Neuronal stem cell (in vitro differentiated cells): ENCODE measurements around the gene PLXNB3.
A peak's percentile ranks its signal among the peaks of the same experiment; 100 is the strongest.

ENCODE experiments used
- DNase-seq: peaks from one replicate; pipeline ENCODE4 v3.0.0-alpha.2; 2013; ENCODE audit warnings: low spot score
- H2AFZ ChIP-seq: one replicate; pipeline ENCODE4 v1.6.1; 2013; ENCODE audit warnings: mild to moderate bottlenecking, low read length, inconsistent platforms
- H2AK5ac ChIP-seq: 2 replicates; pipeline ENCODE4 v1.6.1; 2013; ENCODE audit warnings: low read depth, mild to moderate bottlenecking, inconsistent platforms, low read length, moderate library complexity, mixed read lengths
- H2BK120ac ChIP-seq: 2 replicates; pipeline ENCODE4 v1.6.1; 2013; ENCODE audit warnings: low read depth, mild to moderate bottlenecking, inconsistent platforms, low read length, moderate library complexity, mixed read lengths
- H2BK12ac ChIP-seq: one replicate; pipeline ENCODE4 v1.6.1; 2013; ENCODE audit warnings: low read length, inconsistent platforms
- H2BK15ac ChIP-seq: 2 replicates; pipeline ENCODE4 v1.6.1; 2013; ENCODE audit warnings: mild to moderate bottlenecking, low read length, inconsistent platforms, mixed read lengths
- H2BK5ac ChIP-seq: one replicate; pipeline ENCODE4 v1.6.1; 2013; ENCODE audit warnings: inconsistent platforms, mild to moderate bottlenecking, low read length, moderate library complexity
- H3K14ac ChIP-seq: one replicate; pipeline ENCODE4 v1.6.1; 2013; ENCODE audit warnings: low read length, inconsistent platforms
- H3K18ac ChIP-seq: 2 replicates; pipeline ENCODE4 v1.6.1; 2013; ENCODE audit warnings: low read length, inconsistent platforms
- H3K23ac ChIP-seq: 2 replicates; pipeline ENCODE4 v1.6.1; 2013; ENCODE audit warnings: low read depth, mild to moderate bottlenecking, mixed read lengths, low read length, inconsistent platforms; ENCODE audit not compliant: poor library complexity
- H3K27ac ChIP-seq: replicated peaks from 3 replicates; pipeline ENCODE4 v1.5.1; 2013; ENCODE audit warnings: low read length, inconsistent platforms
- H3K27me3 ChIP-seq, 3 experiments: 2 replicates each; pipeline ENCODE4 v1.6.1; 2013; ENCODE audit warnings: low read length in 3 of 3, mild to moderate bottlenecking in 2 of 3, inconsistent platforms in 1 of 3, low read depth in 1 of 3, mixed read lengths in 1 of 3, moderate library complexity in 1 of 3; ENCODE audit not compliant: control insufficient read depth in 3 of 3, insufficient read depth in 3 of 3
- H3K36me3 ChIP-seq, 2 donors: replicated peaks in 1 of 2; 2 replicates each; pipeline ENCODE4 v1.6.1; 2013; ENCODE audit warnings: low read length in 2 of 2; ENCODE audit not compliant: control insufficient read depth in 2 of 2, insufficient read depth in 2 of 2
- H3K4ac ChIP-seq: 2 replicates; pipeline ENCODE4 v1.6.1; 2013; ENCODE audit warnings: inconsistent platforms, mild to moderate bottlenecking, low read length, moderate library complexity
- H3K4me1 ChIP-seq, 2 donors: 1 replicate in 1 of 2; 2 replicates in 1 of 2; pipeline ENCODE4 v1.6.1; 2013; ENCODE audit warnings: low read length in 2 of 2, low read depth in 1 of 2; ENCODE audit not compliant: control insufficient read depth in 2 of 2, insufficient read depth in 1 of 2
- H3K4me2 ChIP-seq: one replicate; pipeline ENCODE4 v1.6.1; 2013; ENCODE audit warnings: mild to moderate bottlenecking, low read length, inconsistent platforms; ENCODE audit not compliant: insufficient read depth, poor library complexity, severe bottlenecking
- H3K4me3 ChIP-seq, 2 donors: 2 replicates each; pipeline ENCODE4 v1.5.1; 2013; ENCODE audit warnings: low read length in 2 of 2, mild to moderate bottlenecking in 2 of 2, inconsistent platforms in 1 of 2, moderate library complexity in 1 of 2
- H3K79me1 ChIP-seq: one replicate; pipeline ENCODE4 v1.6.1; 2013; ENCODE audit warnings: low read depth, mild to moderate bottlenecking, inconsistent platforms, low read length, moderate library complexity
- H3K9ac ChIP-seq: one replicate; pipeline ENCODE4 v1.6.1; 2013; ENCODE audit warnings: mild to moderate bottlenecking, low read depth, low read length, inconsistent platforms; ENCODE audit not compliant: poor library complexity
- H3K9me3 ChIP-seq, 2 donors: replicated peaks in 1 of 2; 2 replicates each; pipeline versions ENCODE3 to v1.6.1; 2013; ENCODE audit warnings: low read length in 2 of 2, mild to moderate bottlenecking in 2 of 2, inconsistent platforms in 1 of 2, low read depth in 1 of 2, mixed read lengths in 1 of 2, moderate library complexity in 1 of 2; ENCODE audit not compliant: control insufficient read depth in 2 of 2, insufficient read depth in 1 of 2
- H4K8ac ChIP-seq: one replicate; pipeline ENCODE4 v1.6.1; 2013; ENCODE audit warnings: low read depth, mild to moderate bottlenecking, inconsistent platforms, low read length, moderate library complexity
- H4K91ac ChIP-seq: one replicate; pipeline ENCODE4 v1.6.1; 2013; ENCODE audit warnings: low read length, low read depth, mild to moderate bottlenecking, inconsistent platforms; ENCODE audit not compliant: poor library complexity
- WGBS, 2 donors: extraction: QIAGEN DNeasy Blood & Tissue Kit; methylation state at CpG; one replicate each; pipeline ENCODE4 v1.1.7; 2013; ENCODE audit warnings: missing lambda C conversion rate in 2 of 2, mixed read lengths in 1 of 2; ENCODE audit not compliant: insufficient read length in 2 of 2, insufficient replicate concordance in 1 of 2; ENCODE audit errors: extremely low coverage in 2 of 2; 5-methylcytosine and 5-hydroxymethylcytosine counted together

Gene PLXNB3

GRCh38 chrX:153765138-153766079 lies 1.4 kb downstream of the PLXNB3 start:
- no CpG with 5 or more reads among the region's 27 CpGs for WGBS, 2 donors
- H3K27ac ChIP-seq: no peak overlapping the region
- DNase-seq: no peak

GRCh38 chrX:153766098-153766817 lies 2.2 kb downstream of the PLXNB3 start:
- Histone ChIP-seq H3K27me3 (no peaks in the 10 kb centered on the region), H2BK120ac (no peak overlapping the region), H3K4me2 (no peak overlapping the region), H3K9me3 (no peaks in the 10 kb centered on the region), H3K4me1 (peaks cover 9 to 17% of the 10 kb centered on the region in 2 donors), H3K9ac (peak overlapping the region; percentile 21), H2AFZ (peak overlapping the region; percentile 68), H3K4ac (no peak overlapping the region), H4K91ac (no peak overlapping the region), H2BK12ac (no peak overlapping the region), H3K18ac (peak overlapping the region; percentile 71), H3K27ac (no peak overlapping the region), H3K4me3 (peak overlapping the region in 1 of 2 donors; percentile 37), H2AK5ac (peak overlapping the region; percentile 89), H2BK15ac (peak overlapping the region; percentile 58), H3K23ac (peak overlapping the region; percentile 55), H2BK5ac (peak overlapping the region; percentile 39), H3K14ac (peak overlapping the region; percentile 17), H4K8ac (peak overlapping the region; percentile 43), H3K79me1 (no peaks in the 10 kb centered on the region), H3K36me3 (no peaks in the 10 kb centered on the region)
- DNase-seq: no peak
- WGBS, 2 donors: no CpG with 5 or more reads among the region's 21 CpGs

More at GRCh38 chrX:153765138-153766079, 1.4 kb downstream of the PLXNB3 start:
- H3K23ac ChIP-seq: peak overlapping the region; percentile 43
- peak overlapping the region; percentile 39 for H2BK5ac ChIP-seq
- peak overlapping the region; percentile 58 for H2BK15ac ChIP-seq
- no peaks in the 10 kb centered on the region for H3K79me1 ChIP-seq
- peak overlapping the region in 1 of 2 donors; percentile 37 for H3K4me3 ChIP-seq
- H2AFZ ChIP-seq: peak overlapping the region; percentile 68
- no peak overlapping the region for H2BK120ac ChIP-seq
- no peaks in the 10 kb centered on the region for H3K36me3 ChIP-seq
- H2AK5ac ChIP-seq: peak overlapping the region; percentile 81
- H3K4me1 ChIP-seq: peaks cover 9 to 17% of the 10 kb centered on the region in 2 donors
- no peaks in the 10 kb centered on the region for H3K9me3 ChIP-seq
- peak overlapping the region; percentile 38 for H3K14ac ChIP-seq
- no peak overlapping the region for H3K9ac ChIP-seq
- no peaks in the 10 kb centered on the region for H3K27me3 ChIP-seq
- no peak overlapping the region for H3K4me2 ChIP-seq
- no peak overlapping the region for H4K91ac ChIP-seq
- H3K18ac ChIP-seq: peak overlapping the region; percentile 64
- H3K4ac ChIP-seq: no peak overlapping the region
- H4K8ac ChIP-seq: peak overlapping the region; percentile 43
- H2BK12ac ChIP-seq: no peak overlapping the region

DNA sequence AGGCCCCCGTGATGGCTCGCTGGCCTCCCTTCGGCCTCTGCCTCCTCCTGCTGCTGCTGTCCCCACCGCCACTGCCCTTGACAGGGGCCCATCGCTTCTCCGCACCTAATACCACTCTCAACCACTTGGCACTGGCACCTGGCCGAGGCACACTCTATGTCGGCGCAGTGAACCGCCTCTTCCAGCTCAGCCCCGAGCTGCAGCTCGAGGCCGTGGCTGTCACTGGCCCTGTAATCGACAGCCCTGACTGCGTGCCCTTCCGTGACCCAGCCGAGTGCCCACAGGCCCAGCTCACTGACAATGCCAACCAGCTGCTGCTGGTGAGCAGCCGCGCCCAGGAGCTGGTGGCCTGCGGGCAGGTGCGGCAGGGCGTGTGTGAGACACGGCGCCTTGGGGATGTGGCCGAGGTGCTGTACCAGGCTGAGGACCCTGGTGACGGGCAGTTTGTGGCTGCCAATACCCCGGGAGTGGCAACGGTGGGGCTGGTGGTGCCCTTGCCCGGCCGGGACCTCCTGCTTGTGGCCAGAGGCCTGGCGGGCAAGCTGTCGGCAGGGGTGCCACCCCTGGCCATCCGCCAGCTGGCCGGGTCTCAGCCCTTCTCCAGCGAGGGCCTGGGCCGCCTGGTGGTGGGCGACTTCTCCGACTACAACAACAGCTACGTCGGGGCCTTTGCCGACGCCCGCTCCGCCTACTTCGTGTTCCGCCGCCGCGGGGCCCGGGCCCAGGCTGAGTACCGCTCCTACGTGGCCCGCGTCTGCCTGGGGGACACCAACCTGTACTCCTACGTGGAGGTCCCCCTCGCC lies 3.0 kb downstream of the PLXNB3 start:
- Histone ChIP-seq H2BK12ac (peak overlapping the region; percentile 88), H3K4me3 (no peak overlapping the region), H4K91ac (no peak overlapping the region), H3K36me3 (no peaks in the 10 kb centered on the region), H3K79me1 (no peaks in the 10 kb centered on the region), H2BK15ac (no peak overlapping the region), H2AFZ (peak overlapping the region; percentile 68), H3K23ac (no peak overlapping the region), H2AK5ac (peak overlapping the region; percentile 89), H3K9me3 (no peaks in the 10 kb centered on the region), H3K4me2 (no peak overlapping the region), H3K27me3 (no peaks in the 10 kb centered on the region), H4K8ac (no peak overlapping the region), H3K18ac (peak overlapping the region; percentile 64), H3K4ac (no peak overlapping the region), H3K4me1 (peaks cover 9 to 17% of the 10 kb centered on the region in 2 donors), H2BK5ac (no peak overlapping the region), H3K14ac (peak overlapping the region; percentile 17), H2BK120ac (no peak overlapping the region), H3K9ac (no peak overlapping the region), H3K27ac (no peak overlapping the region)
- no CpG with 5 or more reads among the region's 56 CpGs for WGBS, 2 donors
- DNase-seq: no peak
